ENCODE measurements around the gene CUL3. TPM values are rescaled to one million over a fixed set of nuclear protein-coding genes. Genes with fewer than 3 reads are reported as not detected.
"Not testable (repeated sequence)": the region's sequence is repeated elsewhere in the genome, so short reads cannot be mapped to it uniquely, and the experiment has no call there.

The CUL3 gene
- polyA plus RNA-seq, 1 donor, result 73.9 TPM

DNA sequence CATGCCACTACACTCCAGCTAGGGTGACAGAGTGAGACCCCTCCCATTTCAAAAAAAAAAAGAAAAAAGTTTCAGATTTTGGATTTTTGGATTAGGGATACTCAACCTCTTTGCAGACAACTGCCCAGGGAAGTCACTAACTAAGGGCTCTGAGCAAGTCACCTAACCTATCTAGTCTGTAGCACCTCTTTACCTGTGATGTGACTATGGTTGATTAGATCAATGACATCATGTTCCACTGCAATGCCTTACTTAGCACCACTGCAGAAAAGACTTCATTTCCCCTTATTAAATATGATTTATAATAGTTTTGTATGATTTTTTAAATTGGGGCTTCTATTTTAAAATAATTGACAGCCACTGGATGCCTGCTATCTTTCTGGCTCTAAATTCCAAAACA is 41.2 kb downstream of the CUL3 start:
- no peak for DNase-seq (ENCODE audit: low read depth)

DNA sequence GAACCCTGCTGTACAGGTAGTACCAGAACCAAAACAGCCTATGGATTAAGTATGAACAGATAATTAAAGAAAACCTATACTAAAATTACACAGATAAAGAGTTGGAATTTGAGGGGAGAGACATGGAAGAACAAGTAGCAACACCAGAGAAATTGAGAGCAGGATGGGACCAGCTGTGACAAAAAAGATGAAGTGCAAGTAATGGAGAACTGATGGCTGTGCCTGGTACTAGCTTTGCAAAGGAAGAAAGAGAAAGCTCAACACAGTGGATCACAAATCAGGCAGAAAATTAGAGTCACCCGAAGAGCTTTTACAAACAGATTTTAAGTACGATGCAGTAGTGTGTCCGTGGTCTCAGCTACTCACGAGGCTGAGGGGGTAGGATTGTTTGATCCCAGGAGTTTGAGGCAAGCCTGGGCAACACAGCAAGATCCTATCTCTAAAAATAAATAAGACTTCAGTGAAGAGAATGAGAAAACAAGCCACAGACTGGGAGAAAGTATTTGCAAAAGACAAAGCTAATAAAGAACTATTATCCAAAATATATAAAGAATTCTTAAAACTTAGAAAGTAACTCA is 46.5 kb downstream of the CUL3 start:
- DNase-seq (ENCODE audit: low read depth), result no peak

DNA sequence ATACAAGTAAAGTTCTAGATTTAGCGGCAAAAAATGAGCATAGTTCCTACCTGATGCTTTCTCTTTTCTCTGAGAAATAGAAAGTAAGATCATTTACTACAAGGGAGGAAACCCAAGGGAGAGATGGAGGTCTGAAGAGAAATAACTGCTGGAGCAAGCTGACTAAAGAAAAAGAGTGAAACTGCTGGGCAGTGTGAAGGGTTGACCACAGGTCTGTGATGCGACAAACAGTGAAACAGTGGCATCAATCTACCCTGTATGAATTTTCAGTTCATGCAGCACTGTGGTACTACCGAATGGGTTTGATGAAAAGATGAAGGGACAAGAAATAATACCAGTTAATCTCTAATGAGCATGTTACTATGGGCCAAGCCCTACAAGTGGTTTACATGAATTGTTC is 52.2 kb downstream of the CUL3 start:
- no peak for DNase-seq (ENCODE audit: low read depth)

DNA sequence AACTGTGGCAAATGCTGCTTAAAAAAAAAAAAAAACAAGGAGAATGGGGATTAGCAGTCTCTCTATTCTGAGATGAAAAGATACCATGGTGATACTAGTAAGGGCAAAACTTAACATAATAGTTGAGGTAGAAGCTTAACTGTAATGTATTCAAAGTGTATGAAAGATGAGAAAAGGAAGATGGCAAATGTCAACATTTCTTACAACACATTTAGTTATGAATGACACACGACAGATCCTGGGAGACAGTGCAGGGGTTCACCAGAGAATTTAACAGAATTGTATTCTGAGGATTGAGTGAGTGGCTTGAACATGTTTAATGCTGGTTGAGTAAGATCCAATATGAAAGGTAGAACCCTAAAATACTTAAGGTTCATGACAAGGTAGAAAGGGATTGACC is 52.7 kb downstream of the CUL3 start:
- no peak for DNase-seq (ENCODE audit: low read depth)

DNA sequence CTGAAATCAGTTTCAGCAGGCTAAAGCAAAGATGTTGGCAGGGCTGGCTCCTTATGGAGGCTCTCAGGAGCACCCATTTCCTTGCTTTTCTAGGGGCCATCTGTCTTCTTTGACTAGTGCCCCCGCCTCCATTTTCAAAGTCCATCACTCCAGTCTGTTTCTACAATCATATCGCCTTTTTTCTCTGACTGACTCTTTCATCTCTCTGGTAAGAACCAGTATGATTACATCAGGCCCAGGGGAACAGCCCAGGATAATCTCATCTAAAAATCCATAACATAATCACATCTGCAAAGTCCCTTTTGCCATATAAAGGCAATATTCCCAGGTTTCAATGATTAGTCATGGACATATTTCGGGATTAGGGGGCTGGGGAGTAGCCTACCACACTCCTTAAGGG is 57.0 kb downstream of the CUL3 start:
- DNase-seq (ENCODE audit: low read depth), result no peak

DNA sequence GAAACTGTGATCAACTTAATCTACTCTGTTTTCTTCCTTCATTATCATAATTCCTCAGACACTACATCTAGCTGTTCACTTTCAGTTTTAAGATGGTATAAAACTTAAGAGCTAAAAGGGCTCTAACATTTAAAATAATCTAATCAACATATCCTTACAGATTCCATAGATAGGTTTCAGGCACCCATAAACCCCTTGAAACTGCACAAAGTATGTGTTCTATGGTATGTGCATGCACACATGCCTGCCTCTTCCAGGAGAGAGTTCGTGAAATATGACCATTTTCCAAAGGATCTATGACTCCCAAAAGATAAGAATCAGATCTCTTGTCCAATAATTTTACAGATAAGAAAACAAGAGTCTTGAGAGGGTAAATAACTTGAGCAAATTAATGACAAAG is 59.4 kb downstream of the CUL3 start:
- no peak for DNase-seq (ENCODE audit: low read depth)

DNA sequence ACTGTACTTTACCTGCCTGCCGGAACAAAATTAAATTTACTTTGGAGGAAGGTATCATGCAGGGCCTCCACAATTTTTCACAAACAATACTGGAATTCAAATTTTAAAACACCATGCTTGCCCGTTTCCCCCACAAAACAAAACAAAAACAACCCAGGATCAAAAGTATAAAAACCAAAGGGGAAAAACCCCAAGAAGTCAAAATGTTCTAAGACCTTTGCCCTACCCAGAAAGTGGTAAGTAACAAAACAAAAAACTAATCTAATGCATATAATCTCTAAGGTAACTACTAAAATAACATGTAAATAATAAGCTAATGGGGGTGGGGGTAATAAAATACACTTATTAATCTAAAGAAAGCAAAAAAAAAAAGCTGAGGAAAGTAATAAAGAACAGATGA is 60.5 kb downstream of the CUL3 start:
- no peak for DNase-seq (ENCODE audit: low read depth)

DNA sequence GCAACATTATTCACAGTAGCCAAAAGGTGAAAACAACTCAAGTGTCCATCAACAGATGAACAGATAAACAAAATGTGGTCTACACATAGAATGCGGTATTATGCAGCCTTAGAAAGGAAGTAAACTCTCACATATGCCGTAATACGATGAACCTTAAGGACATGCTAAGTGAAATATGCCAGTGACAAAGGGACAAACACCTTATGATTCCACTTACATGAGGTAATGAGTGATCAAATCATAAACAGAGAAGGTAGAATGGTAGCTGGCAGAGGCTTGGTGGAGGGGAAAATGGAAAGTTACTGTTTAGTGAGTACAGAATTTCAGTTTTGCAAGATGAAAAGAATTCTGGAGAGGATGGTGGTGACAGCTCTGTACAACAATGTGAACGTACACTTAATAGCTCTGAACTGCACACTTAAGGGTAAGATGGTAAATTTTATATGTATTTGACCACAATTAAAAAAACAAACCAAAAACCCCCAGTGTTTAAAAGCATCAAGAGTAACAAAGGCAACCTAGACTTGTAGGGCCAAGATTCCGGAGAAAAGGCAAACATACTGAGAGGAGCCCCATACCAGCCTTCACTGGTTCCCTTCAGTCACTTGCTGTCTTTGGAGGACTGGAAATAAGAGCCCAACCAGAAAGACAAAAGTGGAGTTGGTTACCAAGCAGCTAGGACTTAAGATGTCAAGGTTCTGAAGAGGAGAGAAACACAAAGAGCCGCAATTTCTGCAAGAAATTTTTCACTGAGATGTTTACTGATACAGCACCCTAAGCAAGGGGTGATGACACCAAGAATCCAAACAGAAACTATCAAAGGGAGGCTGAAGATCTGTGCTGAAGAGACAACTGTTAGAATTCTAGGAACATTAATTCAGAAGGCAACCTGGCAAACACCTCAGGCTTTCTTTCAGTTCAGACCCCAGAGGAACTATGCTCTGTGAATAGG is 61.3 kb downstream of the CUL3 start:
- no peak for DNase-seq (ENCODE audit: low read depth)

DNA sequence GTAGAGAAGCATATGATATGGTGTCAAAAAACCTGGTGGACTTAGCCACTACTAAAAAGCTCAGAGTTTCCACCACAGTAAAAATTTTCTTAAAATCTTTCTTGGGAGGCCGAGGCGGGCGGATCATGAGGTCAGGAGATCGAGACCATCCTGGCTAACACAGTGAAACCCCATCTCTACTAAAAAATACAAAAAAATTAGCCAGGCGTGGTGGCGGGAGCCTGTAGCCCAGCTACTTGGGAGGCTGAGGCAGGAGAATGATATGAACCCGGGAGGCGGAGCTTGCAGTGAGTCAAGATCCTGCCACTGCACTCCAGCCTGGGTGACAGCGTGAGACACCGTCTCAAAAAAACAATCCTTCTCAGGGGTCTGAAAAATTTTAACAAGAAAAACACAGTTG is 62.7 kb downstream of the CUL3 start:
- DNase-seq (ENCODE audit: low read depth), result not testable (repeated sequence)

DNA sequence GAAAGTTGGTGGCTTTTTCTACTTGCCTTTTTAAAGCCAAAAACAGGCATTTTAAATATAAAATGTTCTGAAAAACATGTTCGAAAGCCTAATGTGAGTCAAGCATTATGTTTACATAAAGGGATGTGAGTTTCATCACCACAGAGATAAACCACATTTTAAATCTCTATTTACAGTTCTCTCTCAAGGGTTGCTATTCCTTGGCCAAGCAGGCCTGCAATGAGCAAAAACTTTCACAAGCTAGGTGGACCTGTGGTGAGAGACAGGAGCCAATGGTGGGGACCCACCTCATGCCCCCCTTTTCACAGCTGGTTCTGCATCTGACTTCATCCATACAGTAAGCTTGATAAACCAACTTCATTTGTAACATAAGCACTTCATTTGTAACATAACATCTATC is 65.1 kb downstream of the CUL3 start:
- no peak for DNase-seq (ENCODE audit: low read depth)

DNA sequence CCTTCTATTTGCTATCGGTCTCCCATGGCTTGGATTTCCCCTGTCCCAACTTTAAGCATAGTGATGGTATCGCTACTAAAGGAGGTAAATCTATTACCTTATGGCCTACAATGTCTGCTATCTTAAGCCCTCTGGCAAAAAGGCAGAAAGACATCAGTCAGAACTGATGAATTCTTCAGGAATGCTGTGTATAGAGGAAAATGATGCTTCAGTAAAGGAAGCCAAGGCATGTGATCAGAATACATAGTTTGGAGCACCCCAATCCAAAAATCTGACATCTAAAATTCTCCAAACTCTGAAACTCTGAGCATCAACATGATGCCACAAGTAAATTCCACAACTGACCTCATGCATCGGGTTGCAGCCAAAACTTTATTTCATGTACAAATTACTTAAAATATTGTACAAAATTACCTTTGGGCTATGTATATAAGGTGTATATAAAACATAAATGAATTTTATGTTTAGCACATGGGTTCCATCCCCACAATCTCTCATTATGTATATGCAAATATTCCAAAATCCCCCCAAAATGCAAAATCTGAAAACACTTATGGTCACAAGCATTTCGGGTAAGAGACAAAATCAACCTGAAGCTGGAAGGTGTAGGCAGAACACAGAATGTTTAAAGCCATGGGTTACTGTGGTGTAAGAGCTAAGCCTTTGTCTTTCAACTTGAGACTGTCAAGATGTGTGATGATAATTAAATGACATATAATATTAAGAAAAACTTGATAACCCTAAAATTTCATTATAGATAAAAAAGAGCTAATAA is 66.2 kb downstream of the CUL3 start:
- no peak for DNase-seq (ENCODE audit: low read depth)

DNA sequence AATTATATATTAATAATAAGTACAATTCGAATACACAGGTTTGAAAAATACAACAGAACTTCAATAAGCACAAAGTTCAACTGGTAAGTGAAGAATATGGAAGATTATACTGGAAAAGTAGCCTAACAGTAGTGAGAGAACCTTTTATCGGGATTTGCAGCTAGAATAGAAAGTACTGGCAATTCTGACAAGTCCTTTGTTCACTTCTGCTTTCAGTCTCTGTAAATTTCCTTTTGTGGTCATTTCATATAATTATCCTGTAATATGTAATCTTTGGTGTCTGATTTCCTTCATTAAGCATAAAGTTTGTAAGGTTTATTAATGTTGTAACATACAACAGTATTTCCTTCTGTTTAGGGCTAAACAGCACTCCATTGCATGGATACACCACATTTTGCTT is 67.2 kb downstream of the CUL3 start:
- no peak for DNase-seq (ENCODE audit: low read depth)

DNA sequence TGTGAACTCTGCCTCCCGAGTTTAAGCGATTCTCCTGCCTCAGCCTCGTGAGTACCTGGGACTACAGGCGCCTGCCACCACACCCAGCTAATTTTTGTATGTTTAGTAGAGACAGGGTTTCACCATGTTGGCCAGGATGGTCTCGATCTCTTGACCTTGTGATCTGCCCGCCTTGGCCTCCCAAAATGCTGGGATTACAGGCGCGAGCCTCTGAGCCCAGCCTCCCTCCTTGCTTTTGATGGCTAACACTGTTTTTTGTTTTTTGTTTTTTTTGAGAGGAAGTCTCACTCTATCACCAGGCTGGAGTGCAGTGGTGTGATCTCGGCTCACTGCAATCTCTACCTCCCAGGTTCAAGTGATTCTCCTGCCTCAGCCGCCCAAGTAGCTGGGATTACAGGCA is 68.8 kb downstream of the CUL3 start:
- DNase-seq (ENCODE audit: low read depth), result not testable (repeated sequence)

DNA sequence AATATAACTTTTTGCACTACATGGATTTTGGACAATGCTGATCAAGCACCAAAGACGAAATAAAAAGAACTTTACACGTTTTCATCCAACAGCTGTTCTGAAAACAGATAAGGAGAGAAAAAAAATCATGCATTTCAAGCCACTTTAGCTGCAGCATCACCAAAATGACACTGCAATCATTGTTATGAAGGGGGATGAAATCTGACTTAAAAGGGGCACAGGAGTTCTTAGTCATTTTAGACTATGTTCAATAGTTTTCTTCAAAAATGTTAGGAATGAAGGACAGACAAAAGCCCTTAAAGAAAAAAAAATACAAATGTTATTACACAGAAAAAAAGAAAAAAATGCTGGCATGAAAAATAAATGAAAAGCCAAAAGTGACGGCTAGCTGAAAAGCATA is 71.2 kb downstream of the CUL3 start:
- DNase-seq (ENCODE audit: low read depth), result no peak

DNA sequence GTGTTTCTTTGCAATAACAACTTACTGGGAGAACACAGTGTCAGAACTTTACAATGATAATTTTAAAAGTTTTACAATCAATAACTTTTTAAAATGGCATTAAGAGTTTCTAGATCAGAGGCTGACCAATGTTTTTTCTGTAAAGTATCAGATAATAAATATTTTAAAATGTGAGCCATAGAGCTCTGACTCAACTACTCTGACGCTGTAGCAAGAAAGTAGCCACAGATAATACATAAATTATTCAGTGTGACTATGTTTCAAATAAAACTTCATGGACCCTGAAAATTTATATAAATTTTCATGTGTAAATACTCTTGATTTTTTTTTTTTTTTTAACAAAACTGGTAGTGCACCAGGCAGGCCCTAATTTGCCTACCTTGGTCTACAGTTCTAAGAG is 77.4 kb downstream of the CUL3 start:
- no peak for DNase-seq (ENCODE audit: low read depth)

DNA sequence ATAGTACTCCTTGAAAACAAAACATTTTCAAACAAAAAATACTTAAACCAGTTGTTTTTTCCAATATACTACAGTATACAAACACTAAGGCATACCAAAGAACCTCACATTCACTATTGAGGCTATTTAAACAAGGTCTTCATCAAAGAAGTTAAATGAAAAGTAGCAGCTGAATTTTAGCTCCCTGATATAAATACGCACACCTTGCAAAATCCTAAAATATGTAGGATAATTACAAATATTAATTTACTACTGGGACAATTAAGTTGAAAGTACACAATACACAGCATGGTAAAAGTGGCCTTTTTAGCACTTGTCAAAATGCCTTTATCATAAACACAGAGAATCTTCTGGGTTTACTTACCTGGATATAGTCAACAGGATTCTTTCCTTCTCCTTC is 78.7 kb downstream of the CUL3 start:
- no peak for DNase-seq (ENCODE audit: low read depth)

DNA sequence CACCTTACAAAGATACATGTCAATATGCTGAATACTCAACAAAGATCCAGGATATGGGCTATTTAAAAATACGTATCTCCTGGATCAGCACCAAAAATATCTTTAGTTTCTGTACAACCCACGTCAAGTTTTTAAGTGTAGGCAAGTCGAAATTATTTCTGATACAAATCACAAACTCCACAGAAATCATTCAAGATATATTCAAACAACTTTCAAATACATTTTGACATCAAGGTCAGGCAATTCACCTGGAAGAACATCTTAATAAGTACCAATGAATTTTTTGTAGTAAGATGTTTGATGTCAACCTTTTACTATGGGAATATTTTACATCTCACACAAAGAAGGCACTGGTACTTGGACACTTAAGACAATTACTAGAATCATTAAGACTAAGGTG is 86.2 kb downstream of the CUL3 start:
- DNase-seq (ENCODE audit: low read depth), result no peak

DNA sequence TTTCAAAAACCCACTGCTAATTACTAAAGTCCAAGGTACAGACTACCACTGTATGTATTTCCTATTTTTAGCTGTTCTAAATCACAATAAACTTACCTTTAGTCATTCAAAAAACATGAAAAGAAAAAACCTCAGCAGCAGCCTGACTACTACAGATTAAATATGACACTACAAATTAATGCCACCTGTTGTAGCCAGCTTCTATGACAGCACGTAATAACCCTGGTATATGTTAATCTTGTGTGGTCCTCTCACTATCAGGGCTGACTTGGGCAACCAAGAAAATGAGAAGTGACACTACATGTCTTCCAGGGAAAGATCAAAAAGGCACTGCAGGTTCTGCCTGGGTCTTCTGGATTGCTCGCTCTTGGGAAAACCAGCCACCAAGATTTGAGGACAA is 92.6 kb downstream of the CUL3 start:
- DNase-seq (ENCODE audit: low read depth), result no peak

DNA sequence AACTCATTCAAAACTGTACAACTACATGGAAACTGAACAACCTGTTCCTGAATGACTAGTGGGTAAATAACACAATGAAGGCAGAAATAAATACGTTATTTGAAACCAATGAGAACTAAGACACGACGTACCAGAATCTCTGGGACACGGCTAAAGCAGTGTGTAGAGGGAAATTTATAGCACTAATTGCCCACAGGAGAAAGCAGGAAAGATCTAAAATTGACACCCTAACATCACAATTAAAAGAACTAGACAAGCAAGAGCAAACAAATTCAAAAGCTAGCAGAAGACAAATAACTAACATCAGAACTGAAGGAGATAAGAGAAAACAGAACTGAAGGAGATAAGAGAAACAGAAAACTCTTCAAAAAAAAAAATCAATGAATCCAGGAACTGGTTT is 97.2 kb downstream of the CUL3 start:
- not testable (repeated sequence) for DNase-seq (ENCODE audit: low read depth)

DNA sequence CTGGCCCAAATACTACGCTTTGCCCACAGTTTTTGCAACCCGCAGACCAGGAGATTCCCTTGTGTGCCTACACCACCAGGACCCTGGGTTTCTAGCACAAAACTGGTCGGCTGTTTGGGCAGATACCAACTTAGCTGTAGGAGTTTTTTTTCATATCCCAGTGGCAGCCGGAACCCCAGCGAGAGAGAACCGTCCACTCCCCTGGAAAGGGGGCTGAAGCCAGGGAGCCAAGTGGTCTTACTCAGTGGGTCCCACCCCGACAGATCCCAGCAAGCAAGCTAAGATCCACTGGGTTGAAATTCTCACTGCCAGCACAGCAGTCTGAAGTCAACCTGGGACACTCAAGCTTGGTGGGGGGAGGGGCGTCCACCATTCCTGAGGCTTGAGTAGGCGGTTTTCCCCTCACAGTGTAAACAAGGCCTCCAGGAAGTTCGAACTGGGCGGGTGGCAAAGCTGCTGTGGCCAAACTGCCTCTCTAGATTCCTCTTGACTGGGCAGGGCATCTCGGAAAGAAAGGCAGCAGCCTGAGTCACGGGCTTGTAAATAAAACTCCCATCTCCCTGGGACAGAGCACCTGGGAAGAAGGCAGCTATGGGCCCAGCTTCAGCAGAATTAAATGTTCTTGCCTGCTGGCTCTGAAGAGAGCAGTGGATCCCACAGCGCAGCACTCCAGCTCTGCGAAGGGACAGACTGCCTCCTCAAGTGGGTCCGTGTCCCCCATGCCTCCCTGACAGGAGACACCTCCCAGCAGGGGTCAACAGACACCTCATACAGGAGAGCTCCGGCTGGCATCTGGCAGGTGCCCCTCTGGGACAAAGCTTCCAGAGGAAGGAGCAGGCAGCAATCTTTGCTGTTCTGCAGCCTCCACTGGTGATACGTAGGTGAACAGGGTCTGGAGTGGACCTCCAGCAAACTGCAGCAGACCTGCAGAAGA is 99.8 kb downstream of the CUL3 start:
- not testable (repeated sequence) for DNase-seq (ENCODE audit: low read depth)

DNA sequence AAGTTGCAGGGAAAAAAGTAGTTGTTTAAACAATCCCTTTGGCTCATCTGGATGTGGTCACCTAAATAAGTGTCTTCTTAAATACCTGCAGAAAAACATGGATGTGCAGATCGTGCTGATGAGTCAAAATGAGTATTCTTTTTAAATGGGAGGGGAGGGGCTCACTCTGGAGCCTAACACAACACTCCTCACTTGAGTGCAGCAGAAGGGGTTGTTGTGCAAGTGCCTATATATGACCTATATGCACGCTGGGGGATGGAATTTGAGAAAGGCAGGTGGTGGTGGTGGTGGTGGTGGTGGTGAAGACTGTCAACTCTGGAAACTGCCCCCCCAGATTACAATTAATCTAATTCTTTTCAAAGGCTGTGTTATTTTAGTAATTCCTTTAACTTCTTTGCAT is 105.3 kb downstream of the CUL3 start:
- no peak for DNase-seq (ENCODE audit: low read depth)

DNA sequence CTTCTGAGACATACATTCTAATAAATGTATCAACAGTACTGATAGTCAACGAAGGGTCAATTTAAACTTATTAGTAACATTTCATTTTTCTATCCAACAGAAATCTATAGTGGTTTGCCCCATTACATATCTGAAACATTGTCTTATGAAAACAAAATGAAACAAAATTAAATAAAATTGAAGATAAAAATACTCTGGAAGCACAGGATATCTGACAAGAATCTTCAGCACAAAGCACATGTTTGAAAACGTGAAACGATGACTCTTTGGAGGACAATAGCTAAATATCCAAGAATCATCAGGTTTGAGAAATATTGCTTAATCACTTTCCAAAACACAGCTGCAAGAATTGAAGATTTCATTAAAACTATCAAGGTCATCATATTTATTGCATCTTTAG is 112.3 kb downstream of the CUL3 start:
- no peak for DNase-seq (ENCODE audit: low read depth)
